SK-N-MC (cell line): ENCODE data around the gene KCNMA1.

Experiments
- DNase-seq: peaks from one replicate; pipeline ENCODE4 v3.0.0-alpha.2; 2011; ENCODE audit warnings: low read depth, low spot score
- H3K27ac ChIP-seq: fragments of 200-600 bp; sonication (generic); 2 replicates; pipeline ENCODE4 v1.5.1; 2016; ENCODE audit warnings: mixed run types
- H3K36me3 ChIP-seq: fragments of 200-600 bp; sonication (generic); 2 replicates; pipeline ENCODE4 v1.6.1; 2017; ENCODE audit warnings: antibody characterized with exemption, low read length, mixed read lengths; ENCODE audit not compliant: insufficient read depth
- H3K4me3 ChIP-seq: fragments of 200-600 bp; sonication (generic); 2 replicates; pipeline ENCODE4 v1.5.1; 2016
- H3K9ac ChIP-seq: fragments of 200-600 bp; sonication (generic); 2 replicates; pipeline ENCODE4 v1.8.0; 2017; ENCODE audit warnings: mixed run types, mixed read lengths; ENCODE audit not compliant: insufficient read length
- H3K9me3 ChIP-seq: fragments of 200-600 bp; sonication (generic); 2 replicates; pipeline ENCODE4 v1.6.1; 2017; ENCODE audit warnings: low read depth, mild to moderate bottlenecking, antibody characterized with exemption, low read length, moderate library complexity, mixed read lengths
- EZH2 ChIP-seq: fragments of 200-600 bp; sonication (generic); IDR thresholded peaks from one replicate; pipeline ENCODE4 v1.6.1; 2017; ENCODE audit warnings: antibody characterized with exemption
- FOXP2 ChIP-seq: optimal IDR thresholded peaks from 2 replicates; pipeline ENCODE3; 2011; ENCODE audit warnings: mild to moderate bottlenecking, moderate library complexity; ENCODE audit not compliant: insufficient read depth; ENCODE audit errors: extremely low read length, control extremely low read depth
- POLR2AphosphoS5 ChIP-seq: IDR thresholded peaks from 2 replicates; pipeline ENCODE4 v1.6.1; 2012; ENCODE audit warnings: mild to moderate bottlenecking, low read depth, low read length, borderline replicate concordance

KCNMA1 gene

GRCh38 chr10:77631241-77631640, 6.4 kb downstream of the KCNMA1 start:
- no peak for TF ChIP-seq EZH2
- TF ChIP-seq FOXP2: no peak
- TF ChIP-seq POLR2AphosphoS5: no peak
- no peak for DNase-seq
- no peak overlapping the region for H3K4me3 ChIP-seq
- H3K27ac ChIP-seq: no peak overlapping the region
- no peaks in the 10 kb centered on the region for H3K36me3 ChIP-seq
- H3K9ac ChIP-seq: no peak overlapping the region
- H3K9me3 ChIP-seq: no peaks in the 10 kb centered on the region

DNA sequence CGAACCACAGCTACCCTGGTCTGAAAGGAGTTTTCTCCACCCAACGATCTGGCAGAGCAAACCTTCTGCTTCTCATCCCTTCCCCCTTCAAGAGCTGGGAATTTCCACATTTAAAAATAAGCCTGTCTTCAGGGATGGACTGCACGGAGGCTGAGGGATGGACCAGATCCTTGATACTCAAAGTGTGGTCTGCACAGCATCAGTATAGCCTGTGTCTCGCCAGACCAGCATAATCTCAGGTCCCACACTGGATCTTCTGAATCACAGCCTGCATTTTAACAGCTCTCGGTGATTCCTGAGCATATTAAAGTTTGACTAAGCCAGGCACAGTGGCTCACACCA, 7.1 kb downstream of the KCNMA1 start:
- H3K36me3 ChIP-seq: no peaks in the 10 kb centered on the region
- no peak for TF ChIP-seq POLR2AphosphoS5
- TF ChIP-seq FOXP2: no peak
- TF ChIP-seq EZH2: no peak
- no peaks in the 10 kb centered on the region for H3K9me3 ChIP-seq
- H3K4me3 ChIP-seq: no peak overlapping the region
- H3K27ac ChIP-seq: no peak overlapping the region
- H3K9ac ChIP-seq: no peak overlapping the region
- DNase-seq: no peak

DNA sequence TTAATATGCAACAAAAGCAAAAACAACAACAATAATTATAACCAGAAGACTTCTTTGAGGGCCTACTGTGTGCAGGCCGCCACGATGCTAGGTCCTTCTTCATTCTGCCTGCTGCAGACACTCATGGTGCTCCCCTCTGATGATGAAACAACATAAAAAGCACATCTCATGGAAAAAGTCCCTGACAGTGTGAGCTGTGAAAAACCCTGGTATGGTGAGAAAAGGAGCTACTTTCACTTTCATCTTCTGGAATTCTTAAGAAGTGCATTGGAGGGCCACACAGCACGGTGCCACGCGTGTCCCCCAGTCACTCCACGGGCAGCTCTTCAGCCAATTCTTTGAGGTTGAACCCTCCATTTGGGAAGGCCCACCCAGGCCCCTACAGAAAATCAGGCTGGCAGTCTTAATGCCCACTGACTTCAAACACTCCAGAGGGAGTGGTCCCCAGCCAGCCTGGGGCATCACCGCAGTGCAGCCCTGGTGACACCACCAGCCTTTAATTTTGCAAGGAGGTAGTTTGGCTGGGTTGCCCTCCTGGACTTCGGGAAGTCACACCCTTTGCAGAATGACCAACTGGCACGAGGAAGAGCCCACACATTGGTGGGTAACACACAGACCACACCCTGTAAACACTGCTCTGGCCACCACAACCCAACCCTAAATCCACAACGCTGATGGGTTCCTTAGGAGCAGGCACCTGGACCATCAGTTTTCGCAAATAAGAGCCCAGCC, 7.7 kb downstream of the KCNMA1 start:
- Histone ChIP-seq H3K27ac (no peak overlapping the region), H3K9ac (no peak overlapping the region)
- no peak for TF ChIP-seq POLR2AphosphoS5
- no peak for TF ChIP-seq FOXP2
- TF ChIP-seq EZH2: no peak

GRCh38 chr10:77628906-77629730, 8.5 kb downstream of the KCNMA1 start:
- no peaks in the 10 kb centered on the region for H3K9me3 ChIP-seq
- no peak for DNase-seq
- no peak overlapping the region for H3K4me3 ChIP-seq
- H3K9ac ChIP-seq: no peak overlapping the region
- H3K36me3 ChIP-seq: no peaks in the 10 kb centered on the region
- TF ChIP-seq POLR2AphosphoS5 (no peak), EZH2 (no peak), FOXP2 (no peak)
- H3K27ac ChIP-seq: no peak overlapping the region

More for the DNA sequence above, 7.7 kb downstream of the KCNMA1 start:
- Histone ChIP-seq H3K4me3 (no peak overlapping the region), H3K36me3 (no peaks in the 10 kb centered on the region), H3K9me3 (no peaks in the 10 kb centered on the region)
- DNase-seq: no peak

GRCh38 chr10:77626266-77626935, 11.2 kb downstream of the KCNMA1 start:
- TF ChIP-seq POLR2AphosphoS5: no peak
- TF ChIP-seq EZH2: no peak
- no peak for TF ChIP-seq FOXP2
- H3K9me3 ChIP-seq: no peaks in the 10 kb centered on the region
- H3K36me3 ChIP-seq: no peaks in the 10 kb centered on the region
- H3K4me3 ChIP-seq: no peak overlapping the region
- no peak overlapping the region for H3K27ac ChIP-seq
- DNase-seq: no peak
- H3K9ac ChIP-seq: no peak overlapping the region

DNA sequence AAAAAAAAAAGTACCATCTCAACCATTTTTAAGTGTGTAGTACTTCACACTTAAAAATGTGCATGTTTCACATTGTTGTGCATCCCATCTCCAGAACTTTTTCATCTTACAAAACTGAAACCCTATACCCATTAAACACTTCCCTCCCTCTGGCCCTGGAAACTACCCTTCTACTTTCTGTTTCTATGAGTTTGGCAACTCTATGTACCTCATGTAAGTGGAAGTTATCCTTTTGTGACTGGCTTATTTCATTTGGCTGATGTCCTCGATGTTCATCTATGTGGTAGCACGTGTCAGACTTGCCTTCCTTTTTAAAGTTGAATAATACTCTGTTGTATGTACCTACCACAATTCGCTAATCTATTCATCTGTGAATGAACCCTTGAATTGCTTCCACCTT, 12.2 kb downstream of the KCNMA1 start:
- TF ChIP-seq FOXP2 (no peak), POLR2AphosphoS5 (no peak), EZH2 (no peak)
- no peak for DNase-seq
- Histone ChIP-seq H3K27ac (no peak overlapping the region), H3K4me3 (no peak overlapping the region), H3K36me3 (no peaks in the 10 kb centered on the region), H3K9me3 (no peaks in the 10 kb centered on the region), H3K9ac (no peak overlapping the region)

- no peaks in the 10 kb centered on the region for H3K9me3 ChIP-seq
- DNase-seq: no peak
- H3K4me3 ChIP-seq: no peak overlapping the region
- TF ChIP-seq EZH2: no peak
- TF ChIP-seq FOXP2: no peak
- TF ChIP-seq POLR2AphosphoS5: no peak
- no peak overlapping the region for H3K9ac ChIP-seq
- no peaks in the 10 kb centered on the region for H3K36me3 ChIP-seq
- no peak overlapping the region for H3K27ac ChIP-seq
Observed at GRCh38 chr10:77622889-77623291, 14.7 kb downstream of the KCNMA1 start.

GRCh38 chr10:77620731-77621130, 16.9 kb downstream of the KCNMA1 start:
- Histone ChIP-seq H3K4me3 (no peak overlapping the region), H3K9ac (no peak overlapping the region), H3K27ac (no peak overlapping the region), H3K9me3 (no peaks in the 10 kb centered on the region), H3K36me3 (no peaks in the 10 kb centered on the region)
- TF ChIP-seq FOXP2 (no peak), EZH2 (no peak), POLR2AphosphoS5 (no peak)
- DNase-seq: no peak
